HepG2 (cell line): ENCODE measurements around the gene DHX8. TPM values are rescaled to one million over a fixed set of nuclear protein-coding genes. Genes with fewer than 3 reads are reported as not detected.

Experiments
- DBP ChIP-seq: sonication (generic); formaldehyde crosslinking; IDR thresholded peaks from 2 replicates; pipeline ENCODE4 v1.4.0; 2020; ENCODE audit warnings: missing genetic modification reagents; ENCODE audit errors: not compliant biosample characterization
- DNMT1 ChIP-seq: sonication (generic); formaldehyde crosslinking; IDR thresholded peaks from 2 replicates; pipeline ENCODE4 v1.5.1; 2020; ENCODE audit warnings: mild to moderate bottlenecking, missing genetic modification reagents
- IRF1 ChIP-seq: sonication (generic); formaldehyde crosslinking; IDR thresholded peaks from 2 replicates; pipeline ENCODE4 v1.4.0; 2020; ENCODE audit warnings: low read depth, mild to moderate bottlenecking, missing genetic modification reagents
- KDM4B ChIP-seq: sonication (generic); formaldehyde crosslinking; IDR thresholded peaks from 2 replicates; pipeline ENCODE4 v1.4.0; 2020; ENCODE audit warnings: missing genetic modification reagents
- MYC ChIP-seq: sonication (generic); formaldehyde crosslinking; IDR thresholded peaks from 2 replicates; pipeline ENCODE4 v1.9.0; 2021; ENCODE audit warnings: missing genetic modification reagents, borderline replicate concordance
- PLRG1 ChIP-seq: fragments of 450-650 bp; conservative IDR thresholded peaks from 2 replicates; pipeline ENCODE4 v1.6.1; 2016
- RELA ChIP-seq: sonication (generic); formaldehyde crosslinking; IDR thresholded peaks from 2 replicates; pipeline ENCODE4 v1.4.0; 2020; ENCODE audit warnings: missing genetic modification reagents
- TBX2 ChIP-seq: sonication (generic); formaldehyde crosslinking; IDR thresholded peaks from 2 replicates; pipeline ENCODE4 v1.5.0; 2020; ENCODE audit warnings: missing genetic modification reagents, mild to moderate bottlenecking, borderline replicate concordance
- TRIM22 ChIP-seq: fragments of 450-650 bp; IDR thresholded peaks from 2 replicates; pipeline ENCODE4 v1.6.1; 2017
- ZBTB2 ChIP-seq: sonication (generic); formaldehyde crosslinking; IDR thresholded peaks from 2 replicates; pipeline ENCODE4 v1.8.0; 2022; ENCODE audit warnings: low read depth, missing genetic modification reagents
- ZBTB4 ChIP-seq: sonication (generic); formaldehyde crosslinking; IDR thresholded peaks from 2 replicates; pipeline ENCODE4 v1.4.0; 2020; ENCODE audit warnings: missing genetic modification reagents, mild to moderate bottlenecking, borderline replicate concordance
- ZNF576 ChIP-seq: sonication (generic); formaldehyde crosslinking; IDR thresholded peaks from 2 replicates; pipeline ENCODE4 v1.4.0; 2020; ENCODE audit warnings: mild to moderate bottlenecking, missing genetic modification reagents
- ZNF839 ChIP-seq: sonication (generic); formaldehyde crosslinking; IDR thresholded peaks from 2 replicates; pipeline ENCODE4 v1.4.0; 2020; ENCODE audit warnings: missing genetic modification reagents, mild to moderate bottlenecking, borderline replicate concordance
- polyA plus RNA-seq, 8 experiments: library from polyadenylated mRNA; depleted of rRNA in 3 of 8; stranded (reverse) in 7 of 8; unstranded in 1 of 8; fragments of >200 nt; fragmentation: Illumina TruSeq in 4 of 8; extraction: Trizol in 4 of 8; gene quantifications; 2 replicates each; pipeline versions ENCODE4 v1.2.1 to v1.2.3, GENCODE V29; 2011 to 2016; ENCODE audit warnings: low read depth in 4 of 8, missing spikeins in 1 of 8, mixed read lengths in 1 of 8; ENCODE audit not compliant: insufficient read depth in 1 of 8
- total RNA-seq, 5 experiments: library from RNA; depleted of rRNA; stranded (reverse); fragments of >200 nt; fragmentation: Illumina TruSeq; extraction: Trizol; gene quantifications; 2 replicates each; pipeline ENCODE4 v1.2.3, GENCODE V29; 2016; ENCODE audit warnings: low read depth in 1 of 5
- TF ChIP-seq, protein P1 (sequence below): sonication (generic); formaldehyde crosslinking; IDR thresholded peaks from 2 replicates; pipeline ENCODE4 v1.5.1; 2020; ENCODE audit warnings: missing genetic modification reagents, mild to moderate bottlenecking, borderline replicate concordance
- TF ChIP-seq, protein P2 (sequence below): sonication (generic); formaldehyde crosslinking; conservative IDR thresholded peaks from 2 replicates; pipeline ENCODE4 v1.4.0; 2020; ENCODE audit warnings: missing genetic modification reagents

Gene DHX8
- total and polyA plus RNA-seq, 2 of the 13 experiments (the other 11 are each of a cell fraction or from before 2014, with no cell fraction given): 24.8 to 48.9 TPM

DNA sequence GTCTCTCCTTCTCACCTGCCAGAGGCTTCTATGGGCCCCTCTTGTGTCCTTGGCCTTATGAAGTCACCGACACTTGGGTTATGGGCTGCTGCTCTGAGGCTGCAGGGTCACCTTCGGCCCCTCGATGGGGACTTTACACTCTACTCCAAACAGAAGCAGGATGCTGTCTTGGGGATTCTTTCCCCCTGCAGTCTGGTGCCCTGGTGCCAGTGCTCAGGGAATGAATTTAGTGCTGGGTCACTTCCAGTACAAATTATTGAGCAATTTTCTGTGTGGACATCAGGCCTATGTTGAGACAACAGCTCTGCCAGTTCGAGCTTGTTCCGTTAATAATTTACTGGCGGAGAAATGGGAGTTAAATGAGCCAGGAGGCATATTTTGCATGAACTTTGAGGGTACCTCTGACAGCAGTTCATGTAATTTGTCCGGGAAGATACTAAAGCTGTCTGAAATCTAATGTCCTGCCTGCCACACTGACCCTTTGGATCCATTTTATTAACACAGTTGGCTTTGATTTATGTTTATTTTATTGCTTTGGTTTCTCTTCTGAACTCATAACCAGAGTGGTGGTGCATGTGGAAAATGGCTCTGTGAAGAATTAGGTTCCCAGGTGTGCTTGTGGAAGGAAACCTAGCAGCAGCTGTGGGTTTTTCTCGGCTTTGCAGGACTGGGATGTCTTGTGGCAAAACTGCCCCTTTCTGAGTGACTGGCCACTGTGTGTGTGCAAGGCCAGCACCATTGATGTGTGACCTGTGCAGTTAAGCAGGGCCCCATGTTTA lies 34.1 kb upstream of the DHX8 start (continued):
- TF ChIP-seq ZBTB4 (CRISPR knock-in tag) (no peak), ZNF839 (CRISPR knock-in tag) (no peak), MYC (CRISPR knock-in tag) (peak; percentile 57; the same call in 1 of the 2 replicates), ZNF576 (no peak), PLRG1 (no peak), TRIM22 (no peak), RELA (CRISPR knock-in tag) (no peak), DBP (peak; percentile 19), TBX2 (peak; percentile 97), ZBTB2 (no peak), DNMT1 (CRISPR knock-in tag) (no peak), IRF1 (CRISPR knock-in tag) (0 out of 2 replicates have a peak, but pooled peaks have one; percentile 49), KDM4B (CRISPR knock-in tag) (peak; percentile 52; the same call in 1 of the 2 replicates)
- TF ChIP-seq, protein P1, sequence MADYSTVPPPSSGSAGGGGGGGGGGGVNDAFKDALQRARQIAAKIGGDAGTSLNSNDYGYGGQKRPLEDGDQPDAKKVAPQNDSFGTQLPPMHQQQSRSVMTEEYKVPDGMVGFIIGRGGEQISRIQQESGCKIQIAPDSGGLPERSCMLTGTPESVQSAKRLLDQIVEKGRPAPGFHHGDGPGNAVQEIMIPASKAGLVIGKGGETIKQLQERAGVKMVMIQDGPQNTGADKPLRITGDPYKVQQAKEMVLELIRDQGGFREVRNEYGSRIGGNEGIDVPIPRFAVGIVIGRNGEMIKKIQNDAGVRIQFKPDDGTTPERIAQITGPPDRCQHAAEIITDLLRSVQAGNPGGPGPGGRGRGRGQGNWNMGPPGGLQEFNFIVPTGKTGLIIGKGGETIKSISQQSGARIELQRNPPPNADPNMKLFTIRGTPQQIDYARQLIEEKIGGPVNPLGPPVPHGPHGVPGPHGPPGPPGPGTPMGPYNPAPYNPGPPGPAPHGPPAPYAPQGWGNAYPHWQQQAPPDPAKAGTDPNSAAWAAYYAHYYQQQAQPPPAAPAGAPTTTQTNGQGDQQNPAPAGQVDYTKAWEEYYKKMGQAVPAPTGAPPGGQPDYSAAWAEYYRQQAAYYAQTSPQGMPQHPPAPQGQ (CRISPR knock-in tag): 0 out of 2 replicates have a peak, but pooled peaks have one; percentile 8
- TF ChIP-seq, protein P2, sequence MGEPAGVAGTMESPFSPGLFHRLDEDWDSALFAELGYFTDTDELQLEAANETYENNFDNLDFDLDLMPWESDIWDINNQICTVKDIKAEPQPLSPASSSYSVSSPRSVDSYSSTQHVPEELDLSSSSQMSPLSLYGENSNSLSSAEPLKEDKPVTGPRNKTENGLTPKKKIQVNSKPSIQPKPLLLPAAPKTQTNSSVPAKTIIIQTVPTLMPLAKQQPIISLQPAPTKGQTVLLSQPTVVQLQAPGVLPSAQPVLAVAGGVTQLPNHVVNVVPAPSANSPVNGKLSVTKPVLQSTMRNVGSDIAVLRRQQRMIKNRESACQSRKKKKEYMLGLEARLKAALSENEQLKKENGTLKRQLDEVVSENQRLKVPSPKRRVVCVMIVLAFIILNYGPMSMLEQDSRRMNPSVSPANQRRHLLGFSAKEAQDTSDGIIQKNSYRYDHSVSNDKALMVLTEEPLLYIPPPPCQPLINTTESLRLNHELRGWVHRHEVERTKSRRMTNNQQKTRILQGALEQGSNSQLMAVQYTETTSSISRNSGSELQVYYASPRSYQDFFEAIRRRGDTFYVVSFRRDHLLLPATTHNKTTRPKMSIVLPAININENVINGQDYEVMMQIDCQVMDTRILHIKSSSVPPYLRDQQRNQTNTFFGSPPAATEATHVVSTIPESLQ (CRISPR knock-in tag): no peak
